Stimulated activated CD4-positive, alpha-beta T cell treated with anti-CD3 and anti-CD28 coated beads, Interleukin-15, amount 100 ng/mL, for 1 hour (primary cell): Measurements from ENCODE around the gene REXO2.

Experiments
- DNase-seq, 2 donors: peaks; one replicate each; pipeline ENCODE4 v3.0.0-alpha.2; 2020; ENCODE audit warnings: low read depth in 1 of 2, low spot score in 1 of 2

Gene REXO2

GRCh38 chr11:114440971-114441763 is 1.9 kb downstream of the REXO2 start:
- DNase-seq: no peak

GRCh38 chr11:114441921-114442320 is 2.7 kb downstream of the REXO2 start:
- no peak for DNase-seq

DNA sequence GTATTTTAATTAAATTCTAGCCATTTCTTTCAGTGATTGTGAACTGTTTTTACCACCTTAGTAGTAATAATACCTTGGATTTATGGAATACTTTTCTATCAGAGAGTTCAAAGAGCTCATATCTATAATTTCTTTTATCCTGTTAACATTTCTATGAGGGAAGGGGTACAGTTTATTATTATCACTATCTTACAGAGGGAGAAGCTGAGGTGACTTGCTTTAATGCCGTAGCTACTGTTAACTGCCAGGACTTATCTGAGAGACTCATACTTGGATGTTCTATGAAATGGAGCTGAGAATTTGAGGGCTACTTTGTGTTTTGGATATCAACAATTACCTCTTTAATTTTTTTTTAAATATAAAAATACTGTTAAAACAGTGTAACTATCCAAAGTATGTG is 3.3 kb downstream of the REXO2 start:
- DNase-seq: no peak

- DNase-seq: no peak
These were observed 8.2 kb downstream of the REXO2 start for GRCh38 chr11:114447444-114447843.

DNA sequence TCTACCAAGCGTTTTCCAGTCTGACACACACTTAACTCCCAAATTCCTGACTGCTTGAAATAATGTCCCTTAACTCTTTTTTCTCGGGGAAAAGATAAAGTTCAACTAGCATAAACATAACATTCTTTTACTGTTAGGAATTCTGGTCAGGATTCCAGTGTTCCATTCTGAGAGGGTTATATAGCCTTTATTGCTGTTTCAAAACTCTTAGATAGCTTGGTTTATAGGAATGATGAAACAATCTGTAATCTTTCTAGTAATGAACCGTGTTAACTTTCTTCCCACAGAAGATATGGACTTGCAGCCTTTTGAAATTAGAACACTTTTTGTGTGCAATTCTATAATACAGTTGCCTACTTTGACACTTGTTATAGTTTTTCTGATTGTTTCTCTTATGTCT is 8.6 kb downstream of the REXO2 start:
- no peak for DNase-seq

DNA sequence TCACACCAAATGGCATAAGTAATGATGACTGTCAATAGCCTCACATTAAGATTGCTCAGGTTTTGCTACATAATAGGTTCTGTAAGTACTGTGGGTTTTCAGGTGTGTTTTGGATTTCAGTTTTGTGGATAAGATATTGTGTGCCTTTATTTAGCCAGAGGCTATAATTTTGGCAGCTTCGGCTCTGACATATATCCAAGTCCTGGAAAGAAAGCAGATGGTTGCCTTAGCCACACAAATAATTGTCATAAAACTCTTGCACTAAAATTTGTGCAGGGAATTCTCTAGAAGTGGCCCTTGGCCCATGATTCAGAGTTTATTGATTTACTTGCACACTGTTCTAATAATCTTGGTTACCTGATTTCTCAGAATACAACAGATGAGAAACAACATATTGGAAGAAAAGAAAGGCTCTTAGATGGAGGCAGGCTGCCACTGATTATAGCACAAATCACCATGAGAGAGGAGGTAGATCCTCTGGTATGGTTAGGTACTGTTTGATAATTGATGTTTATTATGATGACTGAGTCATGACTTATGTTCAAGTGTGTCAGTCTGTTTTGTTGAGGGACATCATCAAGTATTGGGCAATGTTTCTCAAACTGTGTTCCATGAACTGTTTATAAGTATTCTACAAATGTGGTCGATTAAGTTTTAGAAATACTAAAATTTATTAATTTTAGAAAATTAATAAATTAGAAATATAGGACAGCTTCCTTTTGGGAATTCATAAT is 9.6 kb downstream of the REXO2 start:
- DNase-seq: no peak

DNA sequence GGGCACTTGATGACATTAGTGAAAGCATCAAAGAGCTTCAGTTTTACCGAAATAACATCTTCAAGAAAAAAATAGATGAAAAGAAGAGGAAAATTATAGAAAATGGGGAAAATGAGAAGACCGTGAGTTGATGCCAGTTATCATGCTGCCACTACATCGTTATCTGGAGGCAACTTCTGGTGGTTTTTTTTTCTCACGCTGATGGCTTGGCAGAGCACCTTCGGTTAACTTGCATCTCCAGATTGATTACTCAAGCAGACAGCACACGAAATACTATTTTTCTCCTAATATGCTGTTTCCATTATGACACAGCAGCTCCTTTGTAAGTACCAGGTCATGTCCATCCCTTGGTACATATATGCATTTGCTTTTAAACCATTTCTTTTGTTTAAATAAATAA is 10.6 kb downstream of the REXO2 start:
- DNase-seq: no peak

GRCh38 chr11:114452399-114452798 is 13.1 kb downstream of the REXO2 start:
- no peak for DNase-seq

- DNase-seq: no peak
These were observed 24.7 kb downstream of the REXO2 start for GRCh38 chr11:114463999-114464398.

DNA sequence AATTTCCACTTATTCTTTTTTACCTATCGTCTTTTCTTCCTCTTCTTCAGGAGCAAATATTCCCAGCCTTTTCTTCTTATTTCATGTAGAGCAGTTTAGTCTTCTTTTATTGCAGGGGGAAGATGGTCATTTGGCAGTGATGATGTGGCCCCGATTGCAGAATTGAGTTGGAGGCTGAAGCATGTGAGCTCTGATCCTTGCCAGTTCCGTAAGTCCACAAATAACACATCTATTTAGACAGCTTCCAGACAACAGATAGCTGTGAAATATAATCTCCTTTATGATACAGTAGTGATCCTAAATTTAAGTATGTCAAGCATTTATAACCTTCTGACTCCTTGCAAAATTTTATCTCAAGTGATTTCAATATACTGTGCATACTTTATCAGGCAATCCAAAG is 27.5 kb downstream of the REXO2 start:
- DNase-seq: no peak

DNA sequence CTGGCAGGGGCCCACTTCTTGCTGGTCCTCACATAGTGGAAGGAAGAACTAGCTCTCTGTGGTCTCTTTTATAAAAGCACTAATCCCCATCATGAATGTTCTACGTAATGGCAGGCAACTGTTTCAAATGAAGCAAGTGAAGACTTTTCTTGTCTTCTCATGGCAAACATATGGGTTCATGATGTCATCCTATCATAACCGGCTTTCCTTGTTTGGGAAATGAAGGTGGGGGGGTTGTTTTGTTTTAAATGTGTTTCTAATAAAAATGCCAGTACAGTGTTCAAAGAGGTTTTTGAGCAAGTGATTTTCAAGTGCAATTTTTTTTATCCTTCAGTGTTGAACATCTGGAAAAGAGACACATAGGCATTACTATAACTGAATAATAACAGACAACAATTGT is 33.4 kb downstream of the REXO2 start:
- DNase-seq: no peak

DNA sequence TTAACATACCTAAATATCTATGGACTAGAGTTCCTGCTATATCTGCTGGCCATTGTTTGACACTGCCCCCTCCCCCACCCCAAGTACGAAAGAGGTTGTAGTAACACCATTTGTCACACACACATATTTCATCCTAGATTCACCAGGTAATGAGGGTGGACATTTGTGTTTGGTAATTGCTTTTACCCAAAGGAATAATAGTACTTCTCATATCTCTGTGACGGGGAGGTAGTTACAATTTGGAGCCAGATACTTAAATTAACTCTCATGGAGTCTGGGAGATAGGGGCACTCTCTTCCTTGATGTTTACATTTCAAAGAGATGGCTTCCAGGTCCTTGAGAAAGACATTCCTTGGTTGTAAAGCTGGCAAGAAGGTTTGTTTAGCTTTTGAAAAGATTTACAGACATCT is 38.7 kb downstream of the REXO2 start:
- no peak for DNase-seq

DNA sequence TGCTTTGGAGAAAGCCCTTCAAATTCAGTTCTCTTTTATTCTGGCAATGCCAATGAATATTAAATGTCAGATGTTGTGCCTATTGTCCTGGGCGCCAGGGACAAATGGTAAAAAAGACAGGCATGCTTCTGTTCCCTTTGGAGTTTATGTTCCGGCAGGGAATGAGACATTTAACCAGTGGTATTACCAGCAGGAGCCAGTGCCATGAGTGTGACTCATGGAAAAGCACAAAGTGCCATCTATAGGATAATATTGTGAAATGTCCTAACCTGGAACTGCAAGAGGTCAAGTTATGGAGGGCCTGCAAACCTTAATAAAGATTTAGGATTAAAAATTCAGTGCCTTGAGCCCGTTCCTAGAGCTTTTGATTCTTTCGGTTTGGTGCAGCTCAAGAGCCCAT is 39.5 kb downstream of the REXO2 start:
- DNase-seq: no peak

- no peak for DNase-seq
These were observed 40.1 kb downstream of the REXO2 start for GRCh38 chr11:114479331-114479730.

DNA sequence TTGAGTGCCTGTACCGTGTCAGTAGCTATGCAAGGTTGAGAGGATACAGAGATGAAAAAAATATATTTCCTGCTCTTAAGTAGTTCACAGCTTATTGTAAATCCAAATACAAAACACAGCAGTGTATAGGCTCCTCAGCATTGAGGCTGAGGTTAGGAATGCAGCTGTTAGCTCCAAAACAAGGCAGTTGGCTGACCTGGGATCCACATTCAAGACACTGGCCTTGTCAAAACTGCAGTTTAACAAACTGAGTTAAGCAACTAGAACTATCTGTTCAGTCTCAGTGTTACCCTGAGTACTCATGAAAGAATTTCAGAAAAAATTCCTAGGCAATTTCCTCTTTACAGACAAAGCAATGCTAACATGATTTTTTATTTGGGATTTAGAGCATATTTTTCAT is 42.8 kb downstream of the REXO2 start:
- no peak for DNase-seq

DNA sequence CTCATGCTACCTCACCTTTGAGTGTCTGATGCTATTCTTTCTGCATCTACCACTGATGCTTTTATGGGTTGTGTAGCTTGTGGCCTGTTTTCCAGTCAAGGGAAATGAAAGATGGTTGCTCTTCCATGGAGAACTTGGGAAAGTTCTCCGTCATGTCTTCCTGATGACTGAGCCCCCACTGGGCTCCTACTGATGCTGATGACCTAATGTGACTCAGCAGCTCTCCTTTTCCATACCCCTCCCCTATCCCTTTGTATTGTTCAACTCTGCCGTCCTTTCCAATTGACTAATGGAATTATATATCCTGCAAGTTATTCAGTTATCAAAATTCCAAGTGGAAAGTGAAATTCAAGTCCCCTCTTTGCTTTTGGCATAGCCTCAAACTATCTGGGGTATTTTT is 44.7 kb downstream of the REXO2 start:
- DNase-seq: no peak

- no peak for DNase-seq
These were observed 57.6 kb downstream of the REXO2 start for GRCh38 chr11:114496915-114497314.

DNA sequence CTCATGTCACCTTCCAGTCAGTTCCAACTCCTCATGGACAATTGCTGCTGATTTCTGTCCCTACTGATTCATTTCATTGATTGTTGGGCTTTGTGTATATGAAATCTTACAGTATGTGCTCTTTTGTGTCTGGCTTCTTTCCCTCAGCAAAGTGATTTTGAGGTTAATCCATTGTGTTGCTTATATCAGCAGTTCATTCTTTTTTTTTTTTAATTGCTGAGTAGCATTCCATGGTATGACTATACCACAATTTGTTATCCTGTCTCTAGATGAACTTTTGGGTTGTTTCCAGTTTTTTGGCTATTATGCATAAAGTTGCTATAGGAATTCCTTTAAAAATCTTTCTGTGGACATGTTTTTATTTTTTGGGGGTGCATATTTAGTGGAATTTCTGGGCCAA is 60.5 kb downstream of the REXO2 start:
- no peak for DNase-seq
